ENCODE data around the gene STRA8.

Gene STRA8

DNA sequence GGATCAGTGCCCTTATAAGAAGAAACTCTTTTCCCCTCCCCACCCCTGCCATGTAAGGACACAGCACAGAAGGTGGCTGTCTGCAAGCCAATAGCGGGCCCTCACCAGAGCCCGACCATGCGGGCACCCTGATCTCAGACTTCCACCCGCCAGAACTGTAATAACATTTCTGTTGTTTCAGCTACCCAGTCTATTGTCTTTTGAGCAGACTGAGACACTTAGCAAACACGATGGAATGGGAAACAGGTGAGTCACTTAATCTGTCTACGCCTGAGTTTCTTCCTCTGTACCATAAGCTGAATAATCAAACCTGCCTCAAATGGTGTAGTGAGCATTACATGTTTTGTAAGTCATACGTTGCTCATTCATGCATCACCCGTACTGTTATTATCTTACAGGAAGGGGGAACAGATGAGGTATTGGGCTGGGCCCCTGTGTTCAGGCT is 58.2 kb downstream of the STRA8 start:
- no peak overlapping the region for H3K4me3 ChIP-seq (ENCODE audit: low read depth, low read length)
- no peak for DNase-seq (ENCODE audit: low read depth)
- in situ Hi-C loops (cut with HindIII; ENCODE audit: low sequenced_read_pairs), result no loop called here
- TF ChIP-seq, protein P1, sequence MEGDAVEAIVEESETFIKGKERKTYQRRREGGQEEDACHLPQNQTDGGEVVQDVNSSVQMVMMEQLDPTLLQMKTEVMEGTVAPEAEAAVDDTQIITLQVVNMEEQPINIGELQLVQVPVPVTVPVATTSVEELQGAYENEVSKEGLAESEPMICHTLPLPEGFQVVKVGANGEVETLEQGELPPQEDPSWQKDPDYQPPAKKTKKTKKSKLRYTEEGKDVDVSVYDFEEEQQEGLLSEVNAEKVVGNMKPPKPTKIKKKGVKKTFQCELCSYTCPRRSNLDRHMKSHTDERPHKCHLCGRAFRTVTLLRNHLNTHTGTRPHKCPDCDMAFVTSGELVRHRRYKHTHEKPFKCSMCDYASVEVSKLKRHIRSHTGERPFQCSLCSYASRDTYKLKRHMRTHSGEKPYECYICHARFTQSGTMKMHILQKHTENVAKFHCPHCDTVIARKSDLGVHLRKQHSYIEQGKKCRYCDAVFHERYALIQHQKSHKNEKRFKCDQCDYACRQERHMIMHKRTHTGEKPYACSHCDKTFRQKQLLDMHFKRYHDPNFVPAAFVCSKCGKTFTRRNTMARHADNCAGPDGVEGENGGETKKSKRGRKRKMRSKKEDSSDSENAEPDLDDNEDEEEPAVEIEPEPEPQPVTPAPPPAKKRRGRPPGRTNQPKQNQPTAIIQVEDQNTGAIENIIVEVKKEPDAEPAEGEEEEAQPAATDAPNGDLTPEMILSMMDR (IDR thresholded peaks at IDR 0.05; ENCODE audit: low read depth, low read length, missing control alignments), result no peak

DNA sequence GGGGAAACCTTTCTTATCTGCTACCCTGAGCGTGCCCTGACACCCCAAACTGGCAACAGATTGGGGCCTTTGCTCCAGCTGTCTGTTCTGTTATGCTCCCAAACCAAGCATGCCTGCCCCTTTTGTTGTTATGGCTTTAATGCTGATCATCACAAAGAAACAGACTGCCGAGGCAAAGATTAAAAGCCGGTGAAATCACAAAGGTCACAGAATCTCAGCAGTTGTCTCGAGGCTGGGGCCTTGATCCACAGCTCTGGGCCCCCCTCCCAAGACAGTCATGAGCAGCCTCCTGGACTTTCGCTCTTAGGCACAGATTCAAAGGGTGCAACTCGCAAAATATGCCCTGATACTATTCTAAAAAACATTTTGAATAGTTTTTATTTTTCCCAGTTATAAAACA is 65.6 kb downstream of the STRA8 start:
- TF ChIP-seq, protein P1 (IDR thresholded peaks at IDR 0.05; ENCODE audit: low read depth, low read length, missing control alignments), result no peak
- no peak for DNase-seq (ENCODE audit: low read depth)
- no peak overlapping the region for H3K4me3 ChIP-seq (ENCODE audit: low read depth, low read length)
- in situ Hi-C loops (cut with HindIII; ENCODE audit: low sequenced_read_pairs), result no loop called here

DNA sequence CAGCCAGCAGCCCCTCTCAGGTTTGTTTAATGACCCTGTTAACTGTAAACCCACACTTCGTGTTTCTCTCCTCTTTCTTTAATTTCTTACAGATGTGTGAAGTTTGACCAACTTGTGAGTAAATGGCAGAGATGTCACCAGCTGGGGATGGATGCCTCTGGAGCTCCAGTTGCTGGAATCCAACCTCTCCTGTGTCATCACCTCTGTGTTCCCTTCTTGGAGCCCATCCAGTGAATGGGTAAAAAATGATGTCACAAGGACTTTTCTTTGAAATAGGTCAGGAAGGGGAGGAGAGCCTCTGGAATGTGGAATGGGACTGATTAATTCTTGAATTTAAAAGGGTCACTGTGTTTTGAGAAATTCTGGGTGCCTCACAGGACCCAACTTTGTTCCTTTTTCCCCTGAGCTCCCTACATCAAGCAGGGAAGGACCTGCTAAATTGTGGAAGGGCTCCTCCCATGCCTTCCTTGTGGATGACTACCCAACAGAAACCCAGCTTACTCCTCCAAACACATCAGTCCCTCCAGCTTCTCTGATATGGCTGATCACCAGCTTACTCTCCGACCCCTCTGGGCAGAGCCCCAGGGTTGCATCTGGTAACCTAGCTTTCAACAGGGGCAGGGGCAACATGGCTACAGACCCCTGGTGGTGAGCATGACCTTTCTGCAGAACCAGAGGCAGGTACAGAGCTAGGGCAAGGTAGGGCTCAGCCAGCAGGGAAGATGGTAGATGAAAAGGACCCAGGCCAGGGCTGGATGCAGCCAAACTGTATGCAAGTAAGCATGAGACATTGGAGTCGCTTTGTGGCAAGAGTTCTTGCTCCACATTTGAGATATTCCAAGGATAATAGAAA is 67.5 kb downstream of the STRA8 start:
- TF ChIP-seq, protein P1 (IDR thresholded peaks at IDR 0.05; ENCODE audit: low read depth, low read length, missing control alignments), result no peak

More for the DNA sequence above, 67.5 kb downstream of the STRA8 start:
- no peak for DNase-seq (ENCODE audit: low read depth)
- in situ Hi-C loops (cut with HindIII; ENCODE audit: low sequenced_read_pairs), result loop anchor here (5.0 kb wide), 1 partner anchor 46 kb away; no protein-coding TSS in a partner anchor
- H3K4me3 ChIP-seq (ENCODE audit: low read depth, low read length), result no peak overlapping the region
